GM12891 (cell line): ENCODE results near the gene TMEM51.

Source experiments
- PAX5 ChIP-seq: IDR thresholded peaks from 2 replicates; pipeline ENCODE4 v1.6.1; 2011; ENCODE audit warnings: low read length, moderate library complexity, mild to moderate bottlenecking; ENCODE audit not compliant: insufficient read depth, severe bottlenecking
- POLR2A ChIP-seq: IDR thresholded peaks from 2 replicates; pipeline ENCODE4 v1.6.1; 2011; ENCODE audit warnings: low read depth, low read length, control low read depth
- POLR2AphosphoS5 ChIP-seq: IDR thresholded peaks from 2 replicates; pipeline ENCODE4 v1.6.1; 2011; ENCODE audit warnings: low read depth, low read length, control low read depth
- SPI1 ChIP-seq: IDR thresholded peaks from 2 replicates; pipeline ENCODE4 v1.6.1; 2011; ENCODE audit warnings: low read depth, low read length, control low read depth
- TAF1 ChIP-seq: IDR thresholded peaks from 2 replicates; pipeline ENCODE4 v1.6.1; 2011; ENCODE audit warnings: low read depth, low read length, control low read depth

GRCh38 chr1:15261155-15262002 is 107.8 kb downstream of the TMEM51 start:
- TF ChIP-seq POLR2A (no peak), POLR2AphosphoS5 (no peak), SPI1 (peak; percentile 7; the same call in 1 of the 2 replicates), PAX5 (no peak), TAF1 (no peak)
